GM12878 (cell line): ENCODE measurements around the gene SLC9A8.
"Not testable (repeated sequence)": the region's sequence is repeated elsewhere in the genome, so short reads cannot be mapped to it uniquely, and the experiment has no call there.

Experiments
- CEBPB ChIP-seq, 2 experiments: fragments of 150-350 bp in 1 of 2; IDR thresholded peaks; 2 replicates each; pipeline ENCODE4 v1.6.1; 2012 to 2014; ENCODE audit warnings: low read depth in 2 of 2, low read length in 2 of 2, borderline replicate concordance in 1 of 2, inconsistent platforms in 1 of 2
- EP300 ChIP-seq, 2 experiments: fragments of 150-350 bp in 1 of 2; IDR thresholded peaks; 2 replicates each; pipeline ENCODE4 v1.6.1; 2011 to 2012; ENCODE audit warnings: low read depth in 2 of 2, low read length in 2 of 2, borderline replicate concordance in 1 of 2, improper control_type of control experiment in 1 of 2, inconsistent platforms in 1 of 2; ENCODE audit not compliant: control insufficient read depth in 1 of 2
- EZH2 ChIP-seq: IDR thresholded peaks from 2 replicates; pipeline ENCODE4 v1.6.1; 2012; ENCODE audit warnings: low read depth, mild to moderate bottlenecking, control low read depth, inconsistent platforms, low read length, borderline replicate concordance; ENCODE audit not compliant: control insufficient read depth
- HDAC2 ChIP-seq: fragments of 200-600 bp; sonication (generic); IDR thresholded peaks from 2 replicates; pipeline ENCODE4 v1.6.1; 2017
- MYC ChIP-seq: IDR thresholded peaks from 2 replicates; pipeline ENCODE4 v1.6.1; 2011; ENCODE audit warnings: mild to moderate bottlenecking, low read length, moderate library complexity, inconsistent platforms; ENCODE audit not compliant: insufficient read depth, insufficient replicate concordance, insufficient read length, severe bottlenecking
- POLR2A ChIP-seq: IDR thresholded peaks from 2 replicates; pipeline ENCODE4 v1.6.1; 2011; ENCODE audit warnings: low read depth, mild to moderate bottlenecking, low read length
- POLR2AphosphoS5 ChIP-seq: IDR thresholded peaks from 2 replicates; pipeline ENCODE4 v1.6.1; 2011; ENCODE audit warnings: mild to moderate bottlenecking, low read length, inconsistent platforms
- RAD21 ChIP-seq: IDR thresholded peaks from 2 replicates; pipeline ENCODE4 v1.6.1; 2011; ENCODE audit warnings: mild to moderate bottlenecking, low read depth, low read length, moderate library complexity; ENCODE audit not compliant: insufficient read depth
- RAD51 ChIP-seq: fragments of 450-650 bp; IDR thresholded peaks from 2 replicates; pipeline ENCODE4 v1.6.1; 2016; ENCODE audit warnings: moderate library complexity, mild to moderate bottlenecking, inconsistent platforms
- RCOR1 ChIP-seq: conservative IDR thresholded peaks from 2 replicates; pipeline ENCODE4 v1.6.1; 2012; ENCODE audit warnings: low read depth, low read length, improper control_type of control experiment
- SRF ChIP-seq, 2 experiments: IDR thresholded peaks; 2 replicates each; pipeline ENCODE4 v1.6.1; 2011; ENCODE audit warnings: low read depth in 2 of 2, low read length in 2 of 2, mild to moderate bottlenecking in 1 of 2, moderate library complexity in 1 of 2
- ZBTB4 ChIP-seq: fragments of 450-650 bp; formaldehyde crosslinking; IDR thresholded peaks from 2 replicates; pipeline ENCODE4 v1.4.0; 2022; ENCODE audit warnings: mild to moderate bottlenecking, moderate library complexity
- TF ChIP-seq, protein P1 (sequence below), 3 experiments: IDR thresholded peaks in 2 of 3; conservative IDR thresholded peaks in 1 of 3; 2 replicates each; pipeline ENCODE4 v1.5.1; 2011; ENCODE audit warnings: low read depth in 3 of 3, low read length in 3 of 3, mild to moderate bottlenecking in 3 of 3, control low read depth in 2 of 3, moderate library complexity in 2 of 3, inconsistent platforms in 1 of 3, mixed read lengths in 1 of 3; ENCODE audit not compliant: control insufficient read depth in 2 of 3, insufficient read depth in 1 of 3; ENCODE audit errors: extremely low read depth in 1 of 3
- TF ChIP-seq, protein P2 (sequence below): IDR thresholded peaks from 2 replicates; pipeline ENCODE4 v1.6.1; 2011; ENCODE audit warnings: mild to moderate bottlenecking, low read depth, low read length, moderate library complexity; ENCODE audit not compliant: insufficient replicate concordance

DNA sequence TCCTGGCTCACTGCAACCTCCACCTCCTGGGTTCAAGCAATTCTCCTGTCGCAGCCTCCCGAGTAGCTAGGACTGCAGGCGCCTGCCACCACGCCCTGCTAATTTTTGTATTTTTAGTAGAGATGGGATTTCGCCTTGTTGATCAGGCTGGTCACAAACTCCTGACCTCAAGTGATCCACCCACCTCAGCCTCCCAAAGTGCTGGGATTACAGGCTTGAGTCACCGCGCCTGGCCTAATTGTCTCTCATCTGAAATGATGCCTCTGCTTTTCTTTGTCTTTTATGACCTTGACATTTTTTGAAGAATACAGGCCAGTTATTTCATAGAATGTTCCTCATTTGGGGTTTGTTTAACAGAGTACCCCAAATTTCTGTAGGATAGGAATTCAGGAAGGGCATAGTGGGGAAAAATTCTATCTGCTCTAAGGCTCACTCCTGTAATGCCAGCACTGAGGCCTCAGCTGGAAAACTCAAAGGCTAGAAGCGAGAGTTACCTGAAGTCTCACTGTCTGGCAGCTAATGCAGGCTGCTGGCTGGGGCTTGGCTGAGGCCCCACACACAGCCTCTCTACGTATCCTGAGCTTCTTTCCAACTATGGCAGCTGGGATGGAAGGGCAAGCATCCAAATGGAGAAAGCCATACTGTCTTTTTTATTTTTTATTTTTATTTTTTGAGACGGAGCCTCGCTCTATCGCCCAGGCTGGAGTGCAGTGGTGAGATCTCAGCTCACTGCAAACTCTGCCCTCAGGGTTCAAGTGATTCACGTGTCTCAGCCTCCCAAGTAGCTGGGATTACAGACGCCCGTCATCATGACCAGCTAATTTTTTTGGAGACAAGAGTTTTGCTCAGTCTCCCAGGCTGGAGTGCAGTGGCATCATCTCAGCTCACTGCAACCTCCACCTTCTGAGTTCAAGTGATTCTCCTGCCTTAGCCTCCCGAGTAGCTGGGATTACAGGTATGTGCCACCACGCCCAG, 29.3 kb upstream of the SLC9A8 start:
- not testable (repeated sequence) for TF ChIP-seq POLR2A; POLR2AphosphoS5; HDAC2; MYC; ZBTB4 (CRISPR knock-in tag); RCOR1; EZH2; CEBPB (IDR thresholded peaks at IDR 0.05; ENCODE audit: borderline replicate concordance in 1 of 2, low read depth in 2 of 2, low read length in 2 of 2); RAD21; RAD51; EP300 (IDR thresholded peaks at IDR 0.05; ENCODE audit: borderline replicate concordance in 1 of 2, control insufficient read depth in 1 of 2, low read depth in 2 of 2, low read length in 2 of 2); SRF (IDR thresholded peaks at IDR 0.05; ENCODE audit: low read depth in 2 of 2, low read length in 2 of 2)
- TF ChIP-seq, protein P1, sequence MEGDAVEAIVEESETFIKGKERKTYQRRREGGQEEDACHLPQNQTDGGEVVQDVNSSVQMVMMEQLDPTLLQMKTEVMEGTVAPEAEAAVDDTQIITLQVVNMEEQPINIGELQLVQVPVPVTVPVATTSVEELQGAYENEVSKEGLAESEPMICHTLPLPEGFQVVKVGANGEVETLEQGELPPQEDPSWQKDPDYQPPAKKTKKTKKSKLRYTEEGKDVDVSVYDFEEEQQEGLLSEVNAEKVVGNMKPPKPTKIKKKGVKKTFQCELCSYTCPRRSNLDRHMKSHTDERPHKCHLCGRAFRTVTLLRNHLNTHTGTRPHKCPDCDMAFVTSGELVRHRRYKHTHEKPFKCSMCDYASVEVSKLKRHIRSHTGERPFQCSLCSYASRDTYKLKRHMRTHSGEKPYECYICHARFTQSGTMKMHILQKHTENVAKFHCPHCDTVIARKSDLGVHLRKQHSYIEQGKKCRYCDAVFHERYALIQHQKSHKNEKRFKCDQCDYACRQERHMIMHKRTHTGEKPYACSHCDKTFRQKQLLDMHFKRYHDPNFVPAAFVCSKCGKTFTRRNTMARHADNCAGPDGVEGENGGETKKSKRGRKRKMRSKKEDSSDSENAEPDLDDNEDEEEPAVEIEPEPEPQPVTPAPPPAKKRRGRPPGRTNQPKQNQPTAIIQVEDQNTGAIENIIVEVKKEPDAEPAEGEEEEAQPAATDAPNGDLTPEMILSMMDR (IDR thresholded peaks at IDR 0.05 in 2 of 3, conservative IDR thresholded peaks at IDR 0.05 in 1 of 3; ENCODE audit: control insufficient read depth in 2 of 3, extremely low read depth in 1 of 3, insufficient read depth in 1 of 3, low read depth in 3 of 3, low read length in 3 of 3): not testable (repeated sequence)
- TF ChIP-seq, protein P2, sequence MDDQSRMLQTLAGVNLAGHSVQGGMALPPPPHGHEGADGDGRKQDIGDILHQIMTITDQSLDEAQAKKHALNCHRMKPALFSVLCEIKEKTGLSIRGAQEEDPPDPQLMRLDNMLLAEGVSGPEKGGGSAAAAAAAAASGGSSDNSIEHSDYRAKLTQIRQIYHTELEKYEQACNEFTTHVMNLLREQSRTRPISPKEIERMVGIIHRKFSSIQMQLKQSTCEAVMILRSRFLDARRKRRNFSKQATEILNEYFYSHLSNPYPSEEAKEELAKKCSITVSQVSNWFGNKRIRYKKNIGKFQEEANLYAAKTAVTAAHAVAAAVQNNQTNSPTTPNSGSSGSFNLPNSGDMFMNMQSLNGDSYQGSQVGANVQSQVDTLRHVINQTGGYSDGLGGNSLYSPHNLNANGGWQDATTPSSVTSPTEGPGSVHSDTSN: not testable (repeated sequence)
